ENCODE results near the gene STAT1. TPM values are rescaled to one million over a fixed set of nuclear protein-coding genes. Genes with fewer than 3 reads are reported as not detected.

STAT1 gene
- polyA plus RNA-seq, 1 donor from 2014 or later = 4.9 TPM

DNA sequence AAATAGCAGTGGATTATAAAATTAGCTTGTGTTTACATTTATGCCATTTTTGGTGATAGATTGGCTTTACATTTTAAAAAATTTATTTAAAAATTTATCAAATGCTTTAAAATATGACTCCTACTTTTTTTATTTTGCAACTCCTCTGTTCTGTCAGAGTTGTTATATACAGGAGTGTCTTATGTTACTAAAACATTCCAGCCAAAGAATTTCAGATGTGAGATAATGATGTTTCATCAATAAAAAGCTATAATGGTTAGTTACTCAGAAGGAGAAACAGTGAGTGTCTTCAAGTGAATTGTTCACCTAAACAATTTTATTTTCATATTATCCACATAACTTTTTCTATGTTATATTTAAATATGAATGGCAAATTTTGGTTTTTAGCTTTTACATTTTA, 80.6 kb downstream of the STAT1 start:
- TF ChIP-seq, protein P1, sequence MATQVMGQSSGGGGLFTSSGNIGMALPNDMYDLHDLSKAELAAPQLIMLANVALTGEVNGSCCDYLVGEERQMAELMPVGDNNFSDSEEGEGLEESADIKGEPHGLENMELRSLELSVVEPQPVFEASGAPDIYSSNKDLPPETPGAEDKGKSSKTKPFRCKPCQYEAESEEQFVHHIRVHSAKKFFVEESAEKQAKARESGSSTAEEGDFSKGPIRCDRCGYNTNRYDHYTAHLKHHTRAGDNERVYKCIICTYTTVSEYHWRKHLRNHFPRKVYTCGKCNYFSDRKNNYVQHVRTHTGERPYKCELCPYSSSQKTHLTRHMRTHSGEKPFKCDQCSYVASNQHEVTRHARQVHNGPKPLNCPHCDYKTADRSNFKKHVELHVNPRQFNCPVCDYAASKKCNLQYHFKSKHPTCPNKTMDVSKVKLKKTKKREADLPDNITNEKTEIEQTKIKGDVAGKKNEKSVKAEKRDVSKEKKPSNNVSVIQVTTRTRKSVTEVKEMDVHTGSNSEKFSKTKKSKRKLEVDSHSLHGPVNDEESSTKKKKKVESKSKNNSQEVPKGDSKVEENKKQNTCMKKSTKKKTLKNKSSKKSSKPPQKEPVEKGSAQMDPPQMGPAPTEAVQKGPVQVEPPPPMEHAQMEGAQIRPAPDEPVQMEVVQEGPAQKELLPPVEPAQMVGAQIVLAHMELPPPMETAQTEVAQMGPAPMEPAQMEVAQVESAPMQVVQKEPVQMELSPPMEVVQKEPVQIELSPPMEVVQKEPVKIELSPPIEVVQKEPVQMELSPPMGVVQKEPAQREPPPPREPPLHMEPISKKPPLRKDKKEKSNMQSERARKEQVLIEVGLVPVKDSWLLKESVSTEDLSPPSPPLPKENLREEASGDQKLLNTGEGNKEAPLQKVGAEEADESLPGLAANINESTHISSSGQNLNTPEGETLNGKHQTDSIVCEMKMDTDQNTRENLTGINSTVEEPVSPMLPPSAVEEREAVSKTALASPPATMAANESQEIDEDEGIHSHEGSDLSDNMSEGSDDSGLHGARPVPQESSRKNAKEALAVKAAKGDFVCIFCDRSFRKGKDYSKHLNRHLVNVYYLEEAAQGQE (IDR thresholded peaks at IDR 0.05; ENCODE audit: borderline replicate concordance) = no peak
- no peak for TF ChIP-seq RAD21 (conservative IDR thresholded peaks at IDR 0.05)
- no peak for TF ChIP-seq CTCF (IDR thresholded peaks at IDR 0.05; ENCODE audit: poor library complexity, severe bottlenecking)
- TF ChIP-seq EZH2 (IDR thresholded peaks at IDR 0.05; ENCODE audit: borderline replicate concordance, insufficient read depth, low read length, poor library complexity, severe bottlenecking) = no peak
- no peak for TF ChIP-seq TAF1 (IDR thresholded peaks at IDR 0.05; ENCODE audit: low read depth)
- no peak for TF ChIP-seq SMC3 (conservative IDR thresholded peaks at IDR 0.05; ENCODE audit: poor library complexity)
- TF ChIP-seq POLR2AphosphoS5 (IDR thresholded peaks at IDR 0.05) = no peak
- no peak for TF ChIP-seq EP300 (conservative IDR thresholded peaks at IDR 0.05; ENCODE audit: poor library complexity, severe bottlenecking)
- TF ChIP-seq MXI1 (conservative IDR thresholded peaks at IDR 0.05; ENCODE audit: poor library complexity, severe bottlenecking) = no peak
- no peak overlapping the region for H3K4me2 ChIP-seq (ENCODE audit: low read length)
- no peak overlapping the region for H3K27ac ChIP-seq (ENCODE audit: low read length)
- H3K36me3 ChIP-seq (ENCODE audit: insufficient read depth, low read length) = no peaks in the 10 kb centered on the region
- no peaks in the 10 kb centered on the region for H3K27me3 ChIP-seq (ENCODE audit: insufficient read depth, low read depth, low read length)
- no peaks in the 10 kb centered on the region for H3K9me2 ChIP-seq (ENCODE audit: insufficient read depth, low read length)
- no peaks in the 10 kb centered on the region for H3K79me2 ChIP-seq (replicated peaks; ENCODE audit: insufficient read depth, low read length)
- no peaks in the 10 kb centered on the region for H4K20me1 ChIP-seq (ENCODE audit: insufficient read depth)
- H3K9me3 ChIP-seq (ENCODE audit: low read length) = no peaks in the 10 kb centered on the region
- H3K9ac ChIP-seq (ENCODE audit: low read length) = no peak overlapping the region
- no peak overlapping the region for H3K4me3 ChIP-seq (ENCODE audit: low read length)
- no peaks in the 10 kb centered on the region for H3F3A ChIP-seq (ENCODE audit: insufficient read depth, low read length, poor library complexity, severe bottlenecking)
- H2AFZ ChIP-seq (ENCODE audit: low read depth, low read length) = no peak overlapping the region

- no peaks in the 10 kb centered on the region for H3K36me3 ChIP-seq (ENCODE audit: insufficient read depth, low read length)
- H3K27ac ChIP-seq (ENCODE audit: low read length) = no peak overlapping the region
These were observed 81.5 kb downstream of the STAT1 start for GRCh38 chr2:190932514-190932913.

More at GRCh38 chr2:190932514-190932913, 81.5 kb downstream of the STAT1 start:
- H3K9ac ChIP-seq (ENCODE audit: low read length) = no peak overlapping the region
- H3K4me2 ChIP-seq (ENCODE audit: low read length) = no peak overlapping the region
- no peaks in the 10 kb centered on the region for H3K79me2 ChIP-seq (replicated peaks; ENCODE audit: insufficient read depth, low read length)
- no peaks in the 10 kb centered on the region for H3F3A ChIP-seq (ENCODE audit: insufficient read depth, low read length, poor library complexity, severe bottlenecking)
- no peaks in the 10 kb centered on the region for H3K9me3 ChIP-seq (ENCODE audit: low read length)
- H3K27me3 ChIP-seq (ENCODE audit: insufficient read depth, low read depth, low read length) = no peaks in the 10 kb centered on the region
- H3K4me3 ChIP-seq (ENCODE audit: low read length) = no peak overlapping the region
- TF ChIP-seq EZH2 (IDR thresholded peaks at IDR 0.05; ENCODE audit: borderline replicate concordance, insufficient read depth, low read length, poor library complexity, severe bottlenecking) = no peak
- TF ChIP-seq POLR2AphosphoS5 (IDR thresholded peaks at IDR 0.05) = no peak
- no peak for TF ChIP-seq TAF1 (IDR thresholded peaks at IDR 0.05; ENCODE audit: low read depth)
- no peak for TF ChIP-seq CTCF (IDR thresholded peaks at IDR 0.05; ENCODE audit: poor library complexity, severe bottlenecking)
- TF ChIP-seq, protein P1 (IDR thresholded peaks at IDR 0.05; ENCODE audit: borderline replicate concordance) = no peak
- no peak for TF ChIP-seq RAD21 (conservative IDR thresholded peaks at IDR 0.05)
- TF ChIP-seq SMC3 (conservative IDR thresholded peaks at IDR 0.05; ENCODE audit: poor library complexity) = no peak
- no peak for TF ChIP-seq MXI1 (conservative IDR thresholded peaks at IDR 0.05; ENCODE audit: poor library complexity, severe bottlenecking)
- no peak for TF ChIP-seq EP300 (conservative IDR thresholded peaks at IDR 0.05; ENCODE audit: poor library complexity, severe bottlenecking)
- no peak overlapping the region for H2AFZ ChIP-seq (ENCODE audit: low read depth, low read length)
- no peaks in the 10 kb centered on the region for H4K20me1 ChIP-seq (ENCODE audit: insufficient read depth)
- H3K9me2 ChIP-seq (ENCODE audit: insufficient read depth, low read length) = no peaks in the 10 kb centered on the region

Measured in neural cell (in vitro differentiated cells).